GM19099 (cell line): Measurements from ENCODE around the gene IL13.

ENCODE experiments used
- POLR2A ChIP-seq: IDR thresholded peaks from 3 replicates; pipeline ENCODE4 v1.6.1; 2011; ENCODE audit warnings: low read depth; ENCODE audit not compliant: insufficient read length; ENCODE audit errors: extremely low read depth

Gene IL13

GRCh38 chr5:132657676-132658380 lies at the start of gene IL13:
Gene IL13, plus strand, starts transcription at chr5:132658173. Its CDS starts 14 bp downstream, at chr5:132658187.
- no peak for TF ChIP-seq POLR2A

DNA sequence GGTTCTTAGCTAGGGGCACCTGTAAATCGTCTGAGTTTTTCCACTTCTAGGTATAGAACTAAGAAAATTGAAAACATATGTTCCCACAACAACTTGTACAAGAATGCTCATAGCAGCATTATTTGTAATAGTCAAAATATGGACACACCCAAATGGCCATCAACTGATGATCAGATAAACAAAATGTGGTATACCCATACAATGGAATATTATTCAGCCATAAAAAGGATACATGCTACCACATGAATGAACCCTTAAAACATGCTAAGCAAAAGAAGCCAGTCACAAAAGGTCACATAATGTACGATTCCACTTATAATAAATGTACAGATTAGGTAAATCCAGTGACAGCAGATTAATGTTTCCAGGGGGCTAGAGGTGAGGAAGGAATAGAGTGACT lies 46.0 kb upstream of the IL13 start:
- no peak for TF ChIP-seq POLR2A

DNA sequence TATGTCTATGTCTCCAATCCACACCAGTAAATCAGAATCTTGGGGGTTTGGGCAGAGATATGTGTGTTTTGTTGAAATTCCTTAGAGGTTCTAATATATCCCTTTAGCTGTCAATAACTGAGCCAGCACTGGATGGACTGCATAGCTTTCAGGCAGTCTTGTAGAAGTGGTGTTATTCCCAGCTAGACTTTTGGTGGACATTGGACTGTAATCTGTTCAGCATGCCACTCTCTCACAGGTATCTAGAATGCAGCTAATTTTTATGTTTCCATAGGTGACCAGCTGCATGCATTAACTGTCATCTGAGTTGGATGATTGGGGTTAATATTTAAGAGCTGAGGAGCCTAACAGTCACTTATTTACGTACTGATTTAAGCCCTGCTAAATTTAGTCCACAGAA lies 45.1 kb upstream of the IL13 start:
- TF ChIP-seq POLR2A = no peak

DNA sequence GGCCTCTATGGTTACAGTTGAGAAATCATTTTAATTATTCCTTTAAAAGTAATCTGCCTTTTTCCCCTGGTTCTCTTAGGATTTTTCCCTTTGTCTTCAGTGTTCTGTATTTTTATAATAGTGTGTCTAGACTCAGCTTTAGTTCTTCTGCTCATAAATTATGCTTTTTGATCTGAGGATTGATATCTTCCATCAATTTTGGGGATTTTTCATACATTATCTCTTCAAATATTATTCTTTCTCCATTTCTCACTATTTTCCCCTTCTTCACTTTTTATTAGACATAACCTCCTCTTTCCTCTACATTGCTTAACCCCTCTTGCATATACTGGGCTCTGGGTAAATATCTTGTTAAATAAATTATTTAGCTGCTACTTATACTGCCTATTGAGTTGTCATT lies 36.3 kb upstream of the IL13 start:
- no peak for TF ChIP-seq POLR2A

GRCh38 chr5:132622608-132623007 lies 35.4 kb upstream of the IL13 start:
- TF ChIP-seq POLR2A = no peak

GRCh38 chr5:132627470-132627869 lies 30.5 kb upstream of the IL13 start:
- no peak for TF ChIP-seq POLR2A

DNA sequence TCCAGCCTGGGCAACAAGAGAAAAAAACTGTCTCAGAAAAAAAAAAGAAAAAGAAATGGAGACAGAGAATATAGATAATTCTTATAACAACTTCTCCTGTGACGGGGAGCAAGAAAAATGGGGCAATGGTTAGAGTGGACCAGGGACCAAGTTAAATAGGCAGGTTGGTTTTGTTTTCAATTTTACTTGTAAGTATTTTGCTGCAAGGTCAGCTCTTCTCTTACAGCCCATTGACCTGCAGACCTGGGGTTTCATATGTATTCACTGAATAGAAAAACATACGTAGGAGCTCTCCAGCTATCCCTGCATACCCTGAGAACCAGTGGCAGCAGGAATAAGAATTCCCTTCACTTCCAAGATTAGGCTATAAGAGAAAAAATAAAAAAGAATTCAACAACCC lies 29.2 kb upstream of the IL13 start:
- TF ChIP-seq POLR2A = no peak

DNA sequence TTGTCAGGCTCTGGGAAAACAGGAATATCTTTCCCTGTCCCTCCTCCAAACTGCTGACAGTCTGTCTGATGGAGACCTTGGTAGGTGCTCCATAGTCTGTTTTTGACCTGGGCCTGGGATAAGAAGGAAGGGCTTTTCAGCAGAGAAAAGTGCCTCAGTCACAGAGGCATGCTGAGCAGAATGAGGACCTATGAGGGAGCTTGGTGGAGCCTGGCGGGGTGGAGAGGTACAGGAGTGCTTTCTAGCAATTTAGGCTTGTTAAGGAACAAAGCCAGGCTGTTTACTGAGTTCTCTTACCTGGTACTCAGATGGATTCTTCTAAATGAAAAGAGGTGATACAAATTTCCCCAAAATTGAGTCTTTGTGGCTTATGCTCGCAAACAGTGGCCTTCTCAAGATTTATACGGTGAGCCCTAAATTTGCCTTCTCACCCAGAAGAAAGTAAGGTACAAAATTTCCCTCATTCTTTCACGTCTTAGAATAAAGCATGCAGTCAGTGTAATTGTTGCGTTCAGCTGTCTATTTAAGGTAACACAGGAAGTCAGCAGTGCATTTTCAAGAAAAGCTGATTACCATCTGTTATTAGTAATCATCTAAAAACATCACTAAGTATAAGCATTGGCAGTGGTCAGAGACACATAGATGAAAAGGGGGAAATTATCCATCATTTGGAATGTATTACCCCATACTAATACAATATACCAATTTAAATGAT lies 28.6 kb upstream of the IL13 start:
- TF ChIP-seq POLR2A = no peak

GRCh38 chr5:132635873-132636272 lies 22.1 kb upstream of the IL13 start:
- TF ChIP-seq POLR2A = no peak

DNA sequence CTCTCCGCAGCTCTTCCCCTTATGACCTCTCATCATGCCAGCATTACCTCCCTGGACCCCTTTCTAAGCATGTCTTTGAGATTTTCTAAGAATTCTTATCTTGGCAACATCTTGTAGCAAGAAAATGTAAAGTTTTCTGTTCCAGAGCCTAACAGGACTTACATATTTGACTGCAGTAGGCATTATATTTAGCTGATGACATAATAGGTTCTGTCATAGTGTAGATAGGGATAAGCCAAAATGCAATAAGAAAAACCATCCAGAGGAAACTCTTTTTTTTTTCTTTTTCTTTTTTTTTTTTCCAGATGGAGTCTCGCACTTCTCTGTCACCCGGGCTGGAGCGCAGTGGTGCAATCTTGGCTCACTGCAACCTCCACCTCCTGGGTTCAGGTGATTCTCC lies 20.7 kb upstream of the IL13 start:
- TF ChIP-seq POLR2A = no peak

DNA sequence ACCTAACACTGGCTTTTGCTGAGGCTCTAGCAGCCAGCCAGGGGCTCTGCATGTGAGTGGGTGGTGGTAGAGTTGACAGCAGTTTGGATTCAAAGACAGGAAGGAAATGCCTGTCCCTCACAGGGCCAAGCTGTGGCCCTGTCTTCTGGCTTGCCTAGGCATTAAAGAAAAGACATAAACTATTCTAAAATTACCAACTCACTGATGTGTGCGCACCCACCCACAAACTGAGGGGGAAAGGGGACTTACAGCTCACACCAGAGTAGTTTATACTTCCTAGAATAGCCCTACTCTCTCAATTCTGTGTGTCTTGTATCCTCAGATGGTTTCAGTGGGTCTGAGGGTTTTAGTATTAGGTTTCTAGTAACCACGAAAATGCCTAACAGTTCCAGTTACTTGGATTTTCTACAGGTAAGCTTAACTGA lies 18.3 kb upstream of the IL13 start:
- no peak for TF ChIP-seq POLR2A

DNA sequence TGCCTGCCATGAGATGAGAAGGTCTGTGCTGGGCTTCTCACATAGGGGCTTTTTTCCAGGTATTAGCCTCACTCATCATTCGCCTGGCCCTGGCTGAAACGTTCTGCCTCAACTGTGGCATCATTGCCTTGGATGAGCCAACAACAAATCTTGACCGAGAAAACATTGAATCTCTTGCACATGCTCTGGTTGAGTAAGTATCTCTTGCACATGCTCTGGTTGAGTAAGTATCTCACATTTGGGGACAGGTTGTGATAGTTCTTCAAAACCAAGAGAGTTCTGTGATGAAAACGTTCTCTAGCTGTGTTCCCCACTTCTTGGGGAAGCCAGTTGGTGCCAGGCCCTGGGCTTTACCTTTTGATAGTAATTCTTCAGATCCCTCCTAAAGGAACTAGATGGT lies 17.4 kb upstream of the IL13 start:
- no peak for TF ChIP-seq POLR2A

GRCh38 chr5:132641241-132641723 lies 16.7 kb upstream of the IL13 start:
- no peak for TF ChIP-seq POLR2A

DNA sequence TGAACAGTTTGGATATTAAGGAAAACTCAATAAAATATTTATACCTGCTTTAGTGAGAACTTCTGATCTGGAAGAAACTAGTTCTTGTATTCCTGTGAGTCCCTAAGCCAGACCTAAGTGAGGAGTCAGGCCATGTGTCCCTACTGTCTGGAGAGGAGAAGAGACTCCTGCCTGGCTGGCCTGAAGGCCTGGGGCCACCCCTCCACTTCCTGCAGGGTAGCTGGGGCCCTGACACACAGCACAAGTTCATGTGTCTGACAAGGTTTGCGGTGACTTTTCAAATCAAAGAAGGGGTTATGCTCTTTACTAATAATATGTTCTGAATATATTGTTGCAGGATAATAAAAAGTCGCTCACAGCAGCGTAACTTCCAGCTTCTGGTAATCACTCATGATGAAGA lies 16.1 kb upstream of the IL13 start:
- TF ChIP-seq POLR2A = no peak

DNA sequence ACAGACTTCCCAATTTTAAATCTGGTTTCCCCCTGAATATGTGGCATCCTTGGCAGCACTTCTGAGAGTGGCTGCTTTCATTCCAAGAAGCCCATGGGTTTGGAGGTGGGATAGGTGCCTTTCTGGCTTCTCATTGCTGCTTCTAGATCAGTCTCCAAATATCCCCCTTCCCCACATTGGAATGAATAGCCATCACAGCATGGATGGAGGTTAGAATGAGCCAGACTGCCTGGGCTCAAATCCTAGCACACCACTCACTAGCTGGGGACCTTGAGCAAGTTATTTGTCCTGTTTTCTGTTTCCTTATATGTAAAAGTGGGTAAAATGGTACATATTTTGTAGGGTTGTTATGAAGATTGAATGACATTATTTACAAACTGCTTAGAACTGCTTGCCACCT lies 13.8 kb upstream of the IL13 start:
- no peak for TF ChIP-seq POLR2A

DNA sequence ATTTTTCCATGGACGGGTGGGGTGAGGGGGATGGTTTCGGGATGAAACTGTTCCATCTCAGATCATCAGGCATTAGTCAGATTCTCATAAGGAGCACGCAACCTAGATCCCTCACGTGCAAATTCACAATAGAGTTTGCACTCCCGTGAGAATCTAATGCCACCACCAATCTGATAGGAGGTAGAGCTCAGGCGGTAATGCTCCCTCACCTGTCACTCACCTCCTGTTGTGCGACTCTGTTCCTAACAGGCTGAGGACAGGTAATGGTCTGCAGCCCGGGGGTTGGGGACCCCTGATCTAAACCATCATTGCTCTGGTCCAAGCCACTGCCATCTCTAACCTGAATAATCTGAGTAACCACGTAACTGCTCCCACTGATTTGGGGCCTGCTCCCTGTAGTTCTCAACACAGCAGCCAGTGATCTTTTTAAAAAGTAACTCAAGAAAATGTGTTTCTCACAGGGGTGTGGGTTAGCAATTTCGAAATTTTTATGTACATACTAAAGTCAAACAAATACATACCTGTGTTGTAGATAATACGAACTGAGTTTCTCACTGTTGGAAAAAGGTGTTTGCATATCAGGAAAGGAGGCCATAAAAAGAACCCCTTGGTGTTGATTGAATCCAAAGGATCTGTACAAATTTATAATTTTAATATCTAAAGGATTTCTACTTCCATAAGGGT lies 11.2 kb upstream of the IL13 start:
- TF ChIP-seq POLR2A = no peak

DNA sequence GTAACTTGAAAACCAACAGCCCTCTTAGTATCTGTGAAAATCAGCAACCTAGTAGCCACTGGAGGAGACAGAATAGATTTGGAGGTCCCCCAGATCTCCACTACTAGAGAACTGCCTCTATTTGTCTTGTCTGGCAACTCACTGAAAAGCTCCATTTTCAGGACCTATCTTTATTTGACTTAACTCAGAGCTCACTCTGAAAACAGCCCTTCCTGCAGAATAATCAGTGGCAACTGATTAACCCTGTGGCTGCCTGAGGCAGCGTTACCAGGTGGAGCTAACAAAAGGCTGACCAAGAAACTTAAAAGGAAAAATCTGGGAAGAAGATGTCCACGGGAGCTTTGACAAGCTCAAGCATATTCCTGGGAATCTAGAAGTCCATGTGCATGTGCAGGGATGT lies 10.5 kb upstream of the IL13 start:
- no peak for TF ChIP-seq POLR2A

DNA sequence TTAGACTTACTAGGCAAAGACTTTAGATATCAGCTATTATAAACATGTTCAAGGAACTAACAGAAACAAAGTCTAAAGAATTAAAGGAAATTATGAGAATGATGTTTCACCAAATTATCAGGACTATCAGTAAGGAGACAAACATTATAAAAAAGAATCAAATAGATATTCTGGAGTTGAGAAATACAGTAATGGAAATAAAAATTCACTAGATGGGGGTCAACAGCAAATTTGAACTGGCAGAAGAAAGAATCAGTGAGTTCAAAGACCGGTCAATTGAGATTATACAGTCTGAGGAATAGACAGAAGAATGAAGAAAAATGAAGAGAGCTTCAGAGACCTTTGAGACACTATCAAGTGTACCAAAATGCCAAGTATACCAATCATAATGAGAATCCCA lies 9.6 kb upstream of the IL13 start:
- no peak for TF ChIP-seq POLR2A
